Mesendoderm (in vitro differentiated cells): ENCODE measurements around the gene DGCR6L.
A peak's percentile ranks its signal among the peaks of the same experiment; 100 is the strongest.
"Not testable (repeated sequence)": the region's sequence is repeated elsewhere in the genome, so short reads cannot be mapped to it uniquely, and the experiment has no call there.

Source experiments
- DNase-seq: peaks from one replicate; pipeline ENCODE4 v3.0.0; 2013
- H2AK5ac ChIP-seq: 2 replicates; pipeline ENCODE4 v1.6.1; 2013; ENCODE audit warnings: low read length, inconsistent platforms
- H2BK120ac ChIP-seq: 2 replicates; pipeline ENCODE4 v1.6.1; 2013; ENCODE audit warnings: low read depth, mild to moderate bottlenecking, low read length, moderate library complexity, mixed read lengths
- H2BK15ac ChIP-seq: replicated peaks from 2 replicates; pipeline ENCODE4 v1.6.1; 2013; ENCODE audit warnings: low read depth, mild to moderate bottlenecking, moderate library complexity
- H2BK5ac ChIP-seq: 2 replicates; pipeline ENCODE4 v1.6.1; 2013; ENCODE audit warnings: low read length, inconsistent platforms
- H3K18ac ChIP-seq: 2 replicates; pipeline ENCODE4 v1.6.1; 2013; ENCODE audit warnings: mild to moderate bottlenecking, low read length, mixed read lengths
- H3K23ac ChIP-seq: one replicate; pipeline ENCODE4 v1.6.1; 2013; ENCODE audit warnings: low read length
- H3K27ac ChIP-seq: 2 replicates; pipeline ENCODE4 v1.5.1; 2013; ENCODE audit warnings: low read depth, mild to moderate bottlenecking, inconsistent platforms, low read length, moderate library complexity
- H3K27me3 ChIP-seq: 2 replicates; pipeline ENCODE4 v1.6.1; 2013; ENCODE audit warnings: low read length, control low read depth, mild to moderate bottlenecking, inconsistent platforms; ENCODE audit not compliant: insufficient read depth, poor library complexity
- H3K36me3 ChIP-seq: 2 replicates; pipeline ENCODE4 v1.6.1; 2013; ENCODE audit warnings: low read length, inconsistent platforms; ENCODE audit not compliant: control insufficient read depth, insufficient read depth
- H3K4ac ChIP-seq: one replicate; pipeline ENCODE4 v1.6.1; 2013; ENCODE audit warnings: low read depth, mild to moderate bottlenecking, low read length, moderate library complexity
- H3K4me1 ChIP-seq: 2 replicates; pipeline ENCODE4 v1.6.1; 2013; ENCODE audit warnings: low read depth, low read length, inconsistent platforms; ENCODE audit not compliant: control insufficient read depth
- H3K4me2 ChIP-seq: 2 replicates; pipeline ENCODE4 v1.6.1; 2013; ENCODE audit warnings: low read length
- H3K4me3 ChIP-seq: 2 replicates; pipeline ENCODE4 v1.5.1; 2013; ENCODE audit warnings: mild to moderate bottlenecking, low read length
- H3K56ac ChIP-seq: one replicate; pipeline ENCODE4 v1.6.1; 2013; ENCODE audit warnings: low read length
- H3K79me1 ChIP-seq: 2 replicates; pipeline ENCODE4 v1.6.1; 2013; ENCODE audit warnings: low read length, inconsistent platforms
- H3K79me2 ChIP-seq: 2 replicates; pipeline ENCODE4 v1.6.1; 2013; ENCODE audit warnings: mild to moderate bottlenecking, low read length; ENCODE audit not compliant: control insufficient read depth, insufficient read depth
- H3K9ac ChIP-seq: 2 replicates; pipeline ENCODE4 v1.6.1; 2013; ENCODE audit warnings: low read length, inconsistent platforms
- H4K5ac ChIP-seq: one replicate; pipeline ENCODE4 v1.6.1; 2013; ENCODE audit warnings: low read length
- H4K8ac ChIP-seq: one replicate; pipeline ENCODE4 v1.6.1; 2013; ENCODE audit warnings: low read depth, mild to moderate bottlenecking, control low read depth, low read length, moderate library complexity
- WGBS: extraction: QIAGEN DNeasy Blood & Tissue Kit; methylation state at CpG from one replicate; pipeline ENCODE4 v1.1.7; 2013; ENCODE audit warnings: low lambda C conversion rate, missing lambda C conversion rate; ENCODE audit not compliant: insufficient coverage; ENCODE audit errors: extremely low coverage; 5-methylcytosine and 5-hydroxymethylcytosine counted together

The DGCR6L gene

DNA sequence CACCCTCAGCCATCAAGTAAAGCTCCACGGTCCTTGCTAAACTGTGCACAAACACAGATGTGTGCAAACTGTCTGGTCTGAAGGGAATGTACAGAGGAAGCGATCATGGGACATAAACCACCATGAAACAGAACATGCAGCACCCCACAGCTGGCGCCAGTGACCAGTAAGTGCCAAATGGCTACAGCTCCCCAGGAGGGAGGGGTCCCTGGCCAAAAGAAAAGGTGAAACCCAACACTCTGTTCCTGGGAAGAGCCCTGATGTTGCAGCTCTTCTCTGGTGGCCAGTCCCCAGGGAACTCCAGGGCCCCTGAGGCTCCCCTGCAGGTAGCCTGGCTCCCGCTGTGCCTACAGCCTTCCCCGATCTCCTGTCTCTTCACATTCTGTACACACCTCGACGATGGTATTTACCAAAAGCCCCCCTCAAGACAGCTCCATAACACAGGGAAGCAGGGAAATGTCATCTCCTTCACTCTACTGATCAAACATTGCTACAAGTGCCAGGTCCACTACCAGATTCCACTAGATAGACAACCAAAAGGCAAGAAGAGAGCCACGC is 2.9 kb downstream of the DGCR6L start:
- Histone ChIP-seq H3K79me1 (peaks cover 4% of the 10 kb centered on the region), H2BK120ac (no peak overlapping the region), H3K4me1 (no peaks in the 10 kb centered on the region), H3K27me3 (no peaks in the 10 kb centered on the region), H3K9ac (peak overlapping the region; percentile 24), H3K23ac (no peak overlapping the region), H2AK5ac (no peak overlapping the region), H4K5ac (no peak overlapping the region), H3K18ac (no peak overlapping the region), H3K4me3 (no peak overlapping the region), H3K56ac (no peak overlapping the region), H3K4ac (no peak overlapping the region), H2BK15ac (no peak overlapping the region), H2BK5ac (no peak overlapping the region), H3K36me3 (no peaks in the 10 kb centered on the region), H4K8ac (no peak overlapping the region), H3K4me2 (no peak overlapping the region), H3K79me2 (no peaks in the 10 kb centered on the region), H3K27ac (no peak overlapping the region)
- no CpG with 5 or more reads among the region's 8 CpGs for WGBS
- no peak for DNase-seq

DNA sequence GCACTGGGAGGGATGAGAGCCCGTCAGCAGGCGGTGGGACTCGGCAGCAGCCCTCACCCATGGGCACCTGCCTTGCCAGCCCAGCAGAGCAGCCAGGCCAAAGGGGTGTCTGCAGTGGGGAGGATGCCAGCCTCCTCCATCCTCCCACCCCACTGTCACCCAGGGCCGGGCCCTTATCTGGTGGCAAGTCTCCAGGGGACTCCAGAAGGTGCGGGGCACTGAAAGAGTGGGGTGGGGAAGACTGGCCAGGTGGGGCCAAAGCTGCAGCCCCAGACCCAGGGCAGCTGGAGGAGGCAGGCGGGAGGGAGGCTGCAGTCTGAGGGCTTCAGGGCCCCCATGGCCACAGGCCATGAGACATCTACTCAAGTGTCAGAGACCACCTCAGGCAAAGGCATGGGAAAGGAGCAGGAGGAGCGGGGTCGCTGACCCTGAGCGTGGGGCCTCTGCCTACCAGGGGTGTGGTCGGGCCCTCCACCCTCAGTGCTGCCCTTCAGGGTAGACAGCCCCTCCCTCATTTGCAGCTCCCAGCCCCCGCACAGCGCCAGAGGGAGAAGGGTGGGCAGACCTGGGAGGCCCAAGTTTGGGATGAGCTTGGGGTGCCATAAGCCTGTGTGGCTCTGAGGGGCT is 3.5 kb downstream of the DGCR6L start:
- Histone ChIP-seq H2BK5ac (no peak overlapping the region), H2AK5ac (no peak overlapping the region), H3K56ac (no peak overlapping the region), H3K4ac (no peak overlapping the region), H4K8ac (no peak overlapping the region), H3K27me3 (no peaks in the 10 kb centered on the region), H3K27ac (no peak overlapping the region), H3K4me1 (no peaks in the 10 kb centered on the region), H3K79me2 (no peaks in the 10 kb centered on the region), H3K23ac (no peak overlapping the region), H3K36me3 (no peaks in the 10 kb centered on the region), H2BK120ac (no peak overlapping the region), H3K4me3 (no peak overlapping the region), H3K4me2 (no peak overlapping the region), H3K18ac (no peak overlapping the region), H3K9ac (no peak overlapping the region), H3K79me1 (peaks cover 4% of the 10 kb centered on the region), H2BK15ac (no peak overlapping the region), H4K5ac (no peak overlapping the region)
- no CpG with 5 or more reads among the region's 12 CpGs for WGBS
- DNase-seq, result no peak

DNA sequence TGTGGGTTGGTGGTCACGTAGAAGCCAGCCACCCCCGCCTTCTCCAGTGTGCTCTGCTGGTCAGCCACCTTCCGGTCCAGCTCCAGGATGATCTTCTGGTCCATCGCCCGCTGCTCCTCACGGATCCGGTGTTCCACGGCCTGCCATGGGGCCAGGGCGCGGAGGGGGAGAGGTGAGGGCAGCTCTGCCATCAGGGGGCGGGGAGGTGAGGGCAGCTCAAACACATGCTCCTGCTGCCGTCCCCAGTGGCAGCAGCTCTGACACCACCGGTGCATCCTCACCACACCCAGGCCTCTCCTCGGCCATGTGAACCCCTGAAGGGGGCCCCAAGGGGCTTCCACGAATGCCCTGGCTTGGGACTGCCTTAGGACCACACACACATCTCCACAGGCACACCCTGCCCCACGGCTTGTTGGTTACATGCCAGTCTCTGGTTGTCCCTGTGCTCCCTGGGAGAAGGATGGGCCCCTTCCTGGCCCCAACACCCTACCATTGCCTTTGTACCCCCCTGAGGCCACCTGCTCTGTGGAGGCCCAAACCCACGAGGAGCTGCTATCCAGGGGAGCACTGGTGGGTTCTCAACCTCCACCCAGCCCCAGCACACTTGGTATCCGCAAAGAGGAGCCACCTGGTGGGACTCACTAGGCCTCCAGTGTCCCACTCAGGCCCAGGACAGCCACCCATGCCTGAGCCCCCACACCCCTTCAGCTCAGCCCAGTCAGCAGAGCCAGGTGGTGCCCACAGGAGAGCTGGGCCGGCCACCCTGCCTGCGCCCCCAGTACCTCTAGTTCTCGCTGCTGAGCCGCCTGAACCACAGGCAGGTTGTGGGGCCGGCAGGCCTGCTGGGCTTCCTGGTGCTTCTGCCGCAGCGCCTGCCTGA is 4.3 kb downstream of the DGCR6L start:
- Histone ChIP-seq H3K4me1 (no peaks in the 10 kb centered on the region), H3K18ac (no peak overlapping the region), H3K4me2 (no peak overlapping the region), H2BK5ac (no peak overlapping the region), H3K56ac (no peak overlapping the region), H2BK120ac (no peak overlapping the region), H3K79me1 (peaks cover 4% of the 10 kb centered on the region), H3K27ac (no peak overlapping the region), H4K8ac (no peak overlapping the region), H3K4ac (no peak overlapping the region), H3K27me3 (no peaks in the 10 kb centered on the region), H4K5ac (no peak overlapping the region), H3K23ac (no peak overlapping the region), H2BK15ac (no peak overlapping the region), H3K9ac (no peak overlapping the region), H3K79me2 (no peaks in the 10 kb centered on the region), H2AK5ac (no peak overlapping the region), H3K4me3 (no peak overlapping the region), H3K36me3 (no peaks in the 10 kb centered on the region)
- no peak for DNase-seq
- WGBS, result no CpG with 5 or more reads among the region's 25 CpGs

GRCh38 chr22:20314741-20315336 is 5.0 kb downstream of the DGCR6L start:
- not testable (repeated sequence) for H3K79me2 ChIP-seq, H2BK5ac ChIP-seq, H3K4me2 ChIP-seq, H3K4ac ChIP-seq, H3K4me3 ChIP-seq, H3K23ac ChIP-seq, H3K56ac ChIP-seq, H3K36me3 ChIP-seq, H4K5ac ChIP-seq, H3K79me1 ChIP-seq, H3K4me1 ChIP-seq, H4K8ac ChIP-seq, H3K9ac ChIP-seq, H2AK5ac ChIP-seq, H3K27me3 ChIP-seq, H3K27ac ChIP-seq, H2BK120ac ChIP-seq, H3K18ac ChIP-seq, H2BK15ac ChIP-seq, DNase-seq
- no CpG with 5 or more reads among the region's 12 CpGs for WGBS

- not testable (repeated sequence) for H3K4me1 ChIP-seq, H3K56ac ChIP-seq, H3K23ac ChIP-seq, H2BK15ac ChIP-seq, H3K9ac ChIP-seq, H4K5ac ChIP-seq, H3K79me2 ChIP-seq, H3K4ac ChIP-seq, H3K4me2 ChIP-seq, H3K36me3 ChIP-seq, H2BK120ac ChIP-seq, H3K79me1 ChIP-seq, H3K4me3 ChIP-seq, H3K27me3 ChIP-seq, H2AK5ac ChIP-seq, H4K8ac ChIP-seq, H3K18ac ChIP-seq, DNase-seq, H3K27ac ChIP-seq, H2BK5ac ChIP-seq
- WGBS, result no CpG with 5 or more reads among the region's 5 CpGs
These were observed 5.7 kb downstream of the DGCR6L start for GRCh38 chr22:20314206-20314605.
